Skeletal muscle cell (primary cell): ENCODE data around the gene RPS19.

Experiments
- DNase-seq: peaks from one replicate; pipeline ENCODE4 v3.0.0-alpha.2; 2010; ENCODE audit warnings: low read depth
- H3K4me3 ChIP-seq: 2 replicates; pipeline ENCODE4 v1.5.1; 2011; ENCODE audit warnings: low read depth, mild to moderate bottlenecking, control low read depth, low read length, moderate library complexity

The RPS19 gene

GRCh38 chr19:41894350-41894749 lies 34.3 kb downstream of the RPS19 start:
- H3K4me3 ChIP-seq, result no peak overlapping the region
- no peak for DNase-seq

GRCh38 chr19:41895745-41896580 lies 35.9 kb downstream of the RPS19 start:
- H3K4me3 ChIP-seq, result no peak overlapping the region
- DNase-seq, result no peak

- H3K4me3 ChIP-seq, result no peak overlapping the region
- DNase-seq, result no peak
Measured at GRCh38 chr19:41896581-41896942, 36.5 kb downstream of the RPS19 start.

GRCh38 chr19:41897181-41897580 lies 37.1 kb downstream of the RPS19 start:
- DNase-seq, result no peak
- H3K4me3 ChIP-seq, result no peak overlapping the region

GRCh38 chr19:41897820-41898219 lies 37.8 kb downstream of the RPS19 start:
- DNase-seq, result no peak
- H3K4me3 ChIP-seq, result no peak overlapping the region

GRCh38 chr19:41898235-41898634 lies 38.2 kb downstream of the RPS19 start:
- DNase-seq, result no peak
- H3K4me3 ChIP-seq, result no peak overlapping the region

GRCh38 chr19:41901707-41902360 lies 41.8 kb downstream of the RPS19 start:
- no peak for DNase-seq
- H3K4me3 ChIP-seq, result no peak overlapping the region

GRCh38 chr19:41902594-41902993 lies 42.5 kb downstream of the RPS19 start:
- DNase-seq, result no peak
- no peak overlapping the region for H3K4me3 ChIP-seq

GRCh38 chr19:41903193-41903953 lies 43.3 kb downstream of the RPS19 start:
- no peak for DNase-seq
- no peak overlapping the region for H3K4me3 ChIP-seq

- no peak for DNase-seq
- H3K4me3 ChIP-seq, result no peak overlapping the region
Measured at GRCh38 chr19:41904118-41904870, 44.2 kb downstream of the RPS19 start.

GRCh38 chr19:41905273-41906002 lies 45.4 kb downstream of the RPS19 start:
- H3K4me3 ChIP-seq, result no peak overlapping the region
- no peak for DNase-seq

GRCh38 chr19:41906271-41906670 lies 46.2 kb downstream of the RPS19 start:
- no peak for DNase-seq
- no peak overlapping the region for H3K4me3 ChIP-seq

- DNase-seq, result no peak
- H3K4me3 ChIP-seq, result no peak overlapping the region
Measured at GRCh38 chr19:41906916-41907680, 47.0 kb downstream of the RPS19 start.

GRCh38 chr19:41907994-41908615 lies 48.0 kb downstream of the RPS19 start:
- DNase-seq, result no peak
- H3K4me3 ChIP-seq, result no peak overlapping the region

GRCh38 chr19:41908724-41909464 lies 48.8 kb downstream of the RPS19 start:
- H3K4me3 ChIP-seq, result no peak overlapping the region
- DNase-seq, result no peak

- no peak overlapping the region for H3K4me3 ChIP-seq
Measured at GRCh38 chr19:41909706-41910105, 49.7 kb downstream of the RPS19 start.

GRCh38 chr19:41910240-41910991 lies 50.4 kb downstream of the RPS19 start:
- H3K4me3 ChIP-seq, result no peak overlapping the region
- DNase-seq, result no peak

More at GRCh38 chr19:41909706-41910105, 49.7 kb downstream of the RPS19 start:
- no peak for DNase-seq
